WTC11 (cell line): Measurements from ENCODE around the gene LHX3. TPM values are rescaled to one million over a fixed set of nuclear protein-coding genes. Genes with fewer than 3 reads are reported as not detected.

ENCODE experiments used
- ATAC-seq: fragments of 200-7000 bp; cut with Tn5 transposase; 2 replicates; pipeline ENCODE4 v1.10.0; 2021; ENCODE audit warnings: mild to moderate bottlenecking, moderate library complexity
- CTCF ChIA-PET: fragments of 300-600 bp; sonication (Branson Sonifier 250); formaldehyde crosslinking; loops from one replicate; lab custom pipeline; 2021; ENCODE audit warnings: antibody characterized with exemption; lab: Charles Lee
- POLR2A ChIA-PET: fragments of 350-600 bp; sonication (Branson Sonifier 250); formaldehyde crosslinking; loops from one replicate; lab custom pipeline; 2021; ENCODE audit warnings: antibody characterized with exemption; lab: Charles Lee
- DNase-seq: peaks from one replicate; pipeline ENCODE4 v3.0.0; 2021; ENCODE audit warnings: low spot score
- H3K27ac Mint-ChIP-seq: 2 replicates; pipeline ENCODE4 v1.8.0; 2021; ENCODE audit warnings: mixed read lengths
- H3K27me3 Mint-ChIP-seq: 2 replicates; pipeline ENCODE4 v1.8.0; 2021; ENCODE audit warnings: low read depth, mild to moderate bottlenecking, moderate library complexity, mixed read lengths
- H3K36me3 Mint-ChIP-seq: 2 replicates; pipeline ENCODE4 v1.8.0; 2021; ENCODE audit warnings: mixed read lengths
- H3K4me1 Mint-ChIP-seq: 2 replicates; pipeline ENCODE4 v1.8.0; 2022; ENCODE audit warnings: mixed read lengths
- H3K4me3 Mint-ChIP-seq: 2 replicates; pipeline ENCODE4 v1.8.0; 2021; ENCODE audit warnings: mild to moderate bottlenecking, moderate library complexity, mixed read lengths
- H3K9me3 Mint-ChIP-seq: 2 replicates; pipeline ENCODE4 v1.8.0; 2021; ENCODE audit warnings: mixed read lengths
- ATF2 ChIP-seq: sonication (generic); formaldehyde crosslinking; IDR thresholded peaks from 2 replicates; pipeline ENCODE4 v1.8.1; 2022; ENCODE audit warnings: low read depth, missing genetic modification reagents, borderline replicate concordance
- ATF6 ChIP-seq: sonication (generic); formaldehyde crosslinking; IDR thresholded peaks from 2 replicates; pipeline ENCODE4 v1.8.1; 2023; ENCODE audit warnings: mild to moderate bottlenecking, missing genetic modification reagents
- CTCF ChIP-seq: fragments of 200-600 bp; IDR thresholded peaks from 2 replicates; pipeline ENCODE4 v1.8.0; 2022; ENCODE audit warnings: antibody characterized with exemption
- JAZF1 ChIP-seq: fragments of 250-450 bp; sonication (Bioruptor Pico); IDR thresholded peaks from 2 replicates; pipeline ENCODE4 v1.9.0; 2021; ENCODE audit warnings: moderate library complexity, mild to moderate bottlenecking, inconsistent platforms
- MAX ChIP-seq: sonication (generic); formaldehyde crosslinking; IDR thresholded peaks from 2 replicates; pipeline ENCODE4 v1.8.0; 2022; ENCODE audit warnings: mild to moderate bottlenecking, missing genetic modification reagents
- PRDM15 ChIP-seq: sonication (generic); formaldehyde crosslinking; IDR thresholded peaks from 2 replicates; pipeline ENCODE4 v1.8.0; 2022; ENCODE audit warnings: missing genetic modification reagents
- SMAD3 ChIP-seq: sonication (generic); formaldehyde crosslinking; IDR thresholded peaks from 2 replicates; pipeline ENCODE4 v1.8.0; 2022; ENCODE audit warnings: missing genetic modification reagents, mild to moderate bottlenecking, borderline replicate concordance
- SMAD4 ChIP-seq: sonication (generic); formaldehyde crosslinking; IDR thresholded peaks from 2 replicates; pipeline ENCODE4 v1.8.0; 2022; ENCODE audit warnings: mild to moderate bottlenecking, missing genetic modification reagents
- ZBTB43 ChIP-seq: sonication (generic); formaldehyde crosslinking; IDR thresholded peaks from 2 replicates; pipeline ENCODE4 v1.8.1; 2023; ENCODE audit warnings: mild to moderate bottlenecking, missing genetic modification reagents
- ZNF425 ChIP-seq: fragments of 250-450 bp; sonication (Bioruptor Pico); conservative IDR thresholded peaks from 2 replicates; pipeline ENCODE4 v1.9.0; 2021; ENCODE audit warnings: mild to moderate bottlenecking
- ZSCAN18 ChIP-seq: fragments of 250-450 bp; sonication (Bioruptor Pico); IDR thresholded peaks from 2 replicates; pipeline ENCODE4 v2.1.2; 2022; ENCODE audit warnings: mild to moderate bottlenecking, moderate library complexity
- total RNA-seq: library from RNA; stranded (reverse); gene quantifications from 3 replicates; pipeline ENCODE4 v1.2.3, GENCODE V29; 2021
- TF ChIP-seq, protein P1 (sequence below): sonication (generic); formaldehyde crosslinking; IDR thresholded peaks from 2 replicates; pipeline ENCODE4 v1.8.0; 2022; ENCODE audit warnings: mild to moderate bottlenecking, missing genetic modification reagents

LHX3 gene
- total RNA-seq, 1 experiment from 2014 or later, result not detected

DNA sequence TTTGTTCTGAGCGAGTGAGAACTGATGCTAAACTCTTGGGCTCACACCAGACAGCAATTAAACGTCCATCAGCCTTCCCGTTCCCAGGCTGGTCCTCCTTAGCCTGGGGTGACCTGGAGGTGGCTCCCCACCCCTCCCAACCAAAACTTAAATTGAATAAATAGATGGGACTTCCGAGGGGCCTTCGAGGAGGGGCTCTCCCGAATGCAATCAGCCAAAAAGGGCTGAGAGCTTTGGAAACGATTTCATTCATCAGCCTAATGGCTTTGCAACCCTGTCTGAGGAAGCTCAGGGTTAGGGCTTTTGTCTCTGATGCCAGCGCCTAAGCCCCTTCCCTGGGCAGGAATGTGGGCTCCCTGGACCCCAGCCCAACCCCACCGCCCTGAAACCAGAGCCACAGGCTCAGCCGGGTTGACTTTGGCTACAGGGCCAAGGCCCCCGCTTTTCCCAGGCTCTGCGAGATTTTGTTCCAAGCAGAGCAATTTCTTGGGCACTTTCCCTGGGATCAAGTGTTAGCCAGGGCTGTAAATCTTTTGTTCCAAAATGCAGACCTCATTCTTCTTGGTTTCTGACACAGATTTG is 29.2 kb downstream of the LHX3 start:
- no peak for ATAC-seq
- Mint-ChIP-seq H3K36me3 (no peaks in the 10 kb centered on the region), H3K4me3 (no peak overlapping the region), H3K27me3 (no peaks in the 10 kb centered on the region), H3K27ac (no peak overlapping the region), H3K4me1 (peaks cover 27% of the 10 kb centered on the region), H3K9me3 (no peaks in the 10 kb centered on the region)
- ChIA-PET CTCF (interaction anchor here (0.6 to 1.7 kb wide), 8 partner anchors 21 to 164 kb away, joined by 3 to 5 read pairs (median 4); no protein-coding TSS in a partner anchor), POLR2A (no interaction called here)
- no peak for TF ChIP-seq ZSCAN18 (CRISPR knock-in tag)
- no peak for TF ChIP-seq PRDM15 (CRISPR knock-in tag)
- TF ChIP-seq SMAD4 (CRISPR knock-in tag), result no peak
- TF ChIP-seq MAX (CRISPR knock-in tag), result no peak
- no peak for TF ChIP-seq ZBTB43
- no peak for TF ChIP-seq SMAD3
- TF ChIP-seq ATF6 (CRISPR knock-in tag), result no peak
- DNase-seq, result peak; percentile 10

DNA sequence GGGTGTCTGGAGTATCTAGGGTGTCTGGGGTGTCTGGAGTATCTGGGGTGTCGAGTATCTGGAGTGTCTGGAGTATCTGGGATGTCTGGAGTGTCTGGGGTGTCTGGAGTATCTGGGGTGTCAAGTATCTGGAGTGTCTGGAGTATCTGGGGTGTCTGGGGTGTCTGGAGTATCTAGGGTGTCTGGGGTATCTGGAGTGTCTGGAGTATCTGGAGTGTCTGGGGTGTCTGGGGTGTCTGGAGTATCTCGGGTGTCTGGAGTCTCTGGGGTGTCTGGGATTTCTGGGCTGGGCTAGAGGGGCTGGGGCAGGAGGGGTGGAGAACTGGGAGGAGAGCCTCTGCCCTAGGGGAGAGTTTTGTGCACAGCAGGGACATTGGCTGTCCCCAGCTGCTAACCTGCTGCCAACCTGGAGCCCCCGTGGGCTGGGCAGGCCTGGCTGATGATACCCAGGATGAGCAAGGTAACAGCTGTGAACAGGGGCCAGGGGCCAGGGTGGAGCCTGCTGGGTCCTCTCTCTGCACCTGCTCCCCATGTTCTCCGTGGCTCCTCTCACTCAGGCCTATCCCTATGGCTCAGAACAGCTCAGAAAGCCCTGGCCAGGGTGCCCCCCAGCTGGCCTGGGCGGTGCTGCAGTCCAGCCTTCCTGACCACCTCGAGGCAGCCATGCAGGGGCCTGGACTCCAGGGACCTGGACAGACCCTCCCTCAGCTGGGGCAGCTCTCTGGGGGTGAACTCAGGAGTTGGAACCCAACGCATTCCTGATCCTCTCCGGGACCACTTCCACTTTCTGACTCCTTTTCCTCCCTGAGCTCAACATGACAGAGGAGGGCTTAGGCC is 29.9 kb downstream of the LHX3 start:
- ChIA-PET POLR2A (no interaction called here), CTCF (interaction anchor here (0.6 to 1.7 kb wide), 8 partner anchors 22 to 164 kb away, joined by 3 to 5 read pairs (median 4); no protein-coding TSS in a partner anchor)
- Mint-ChIP-seq H3K4me3 (no peak overlapping the region), H3K27ac (no peak overlapping the region), H3K27me3 (no peaks in the 10 kb centered on the region), H3K9me3 (no peaks in the 10 kb centered on the region), H3K36me3 (no peaks in the 10 kb centered on the region), H3K4me1 (peaks cover 27% of the 10 kb centered on the region)
- peak; percentile 17 for DNase-seq
- ATAC-seq, result no peak
- no peak for TF ChIP-seq CTCF
- TF ChIP-seq ATF2, result no peak
- TF ChIP-seq JAZF1 (CRISPR knock-in tag), result no peak
- TF ChIP-seq ZNF425 (CRISPR knock-in tag), result no peak
- TF ChIP-seq, protein P1, sequence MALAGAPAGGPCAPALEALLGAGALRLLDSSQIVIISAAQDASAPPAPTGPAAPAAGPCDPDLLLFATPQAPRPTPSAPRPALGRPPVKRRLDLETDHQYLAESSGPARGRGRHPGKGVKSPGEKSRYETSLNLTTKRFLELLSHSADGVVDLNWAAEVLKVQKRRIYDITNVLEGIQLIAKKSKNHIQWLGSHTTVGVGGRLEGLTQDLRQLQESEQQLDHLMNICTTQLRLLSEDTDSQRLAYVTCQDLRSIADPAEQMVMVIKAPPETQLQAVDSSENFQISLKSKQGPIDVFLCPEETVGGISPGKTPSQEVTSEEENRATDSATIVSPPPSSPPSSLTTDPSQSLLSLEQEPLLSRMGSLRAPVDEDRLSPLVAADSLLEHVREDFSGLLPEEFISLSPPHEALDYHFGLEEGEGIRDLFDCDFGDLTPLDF (CRISPR knock-in tag), result no peak
